NB4 (cell line): ENCODE results near the gene PCSK5.

Experiments used
- DNase-seq: peaks from one replicate; pipeline ENCODE4 v3.0.0; 2010; ENCODE audit warnings: low read depth
- H3K4me3 ChIP-seq: one replicate; pipeline ENCODE4 v1.5.1; 2011; ENCODE audit warnings: mild to moderate bottlenecking, low read depth, low read length, moderate library complexity
- CTCF ChIP-seq: IDR thresholded peaks from one replicate; pipeline ENCODE4 v1.5.1; 2012; ENCODE audit warnings: low read depth, low read length
- MAX ChIP-seq: IDR thresholded peaks from 2 replicates; pipeline ENCODE4 v1.6.1; 2011; ENCODE audit warnings: low read depth, low read length
- MYC ChIP-seq: IDR thresholded peaks from 2 replicates; pipeline ENCODE4 v1.6.1; 2011; ENCODE audit warnings: low read depth, low read length
- POLR2A ChIP-seq: IDR thresholded peaks from 2 replicates; pipeline ENCODE4 v1.6.1; 2011; ENCODE audit warnings: mild to moderate bottlenecking; ENCODE audit not compliant: insufficient read length; ENCODE audit errors: extremely low read depth

Gene PCSK5

GRCh38 chr9:76266649-76267283 is 376.3 kb downstream of the PCSK5 start:
- DNase-seq, result no peak
- no peak overlapping the region for H3K4me3 ChIP-seq
- no peak for TF ChIP-seq MYC
- TF ChIP-seq CTCF, result no peak
- no peak for TF ChIP-seq MAX
- TF ChIP-seq POLR2A, result no peak

GRCh38 chr9:76267284-76267652 is 376.8 kb downstream of the PCSK5 start:
- TF ChIP-seq CTCF (no peak), MYC (no peak)
- no peak for DNase-seq

GRCh38 chr9:76269789-76270188 is 379.3 kb downstream of the PCSK5 start:
- H3K4me3 ChIP-seq, result no peak overlapping the region
- DNase-seq, result no peak
- TF ChIP-seq POLR2A, result no peak
- no peak for TF ChIP-seq MYC
- TF ChIP-seq CTCF, result no peak
- no peak for TF ChIP-seq MAX

More at GRCh38 chr9:76267284-76267652, 376.8 kb downstream of the PCSK5 start:
- no peak overlapping the region for H3K4me3 ChIP-seq

- TF ChIP-seq MYC (no peak), POLR2A (no peak), CTCF (no peak), MAX (no peak)
- no peak for DNase-seq
- no peak overlapping the region for H3K4me3 ChIP-seq
Observed at GRCh38 chr9:76271755-76272154, 381.3 kb downstream of the PCSK5 start.

GRCh38 chr9:76289042-76289441 is 398.6 kb downstream of the PCSK5 start:
- DNase-seq, result no peak
- TF ChIP-seq MAX (no peak), MYC (no peak)
- no peak overlapping the region for H3K4me3 ChIP-seq

- no peak for DNase-seq
- H3K4me3 ChIP-seq, result no peak overlapping the region
- TF ChIP-seq MAX (no peak), CTCF (no peak), MYC (no peak), POLR2A (no peak)
Observed at GRCh38 chr9:76289703-76290102, 399.2 kb downstream of the PCSK5 start.
